Smooth muscle cell (in vitro differentiated cells): ENCODE measurements around the gene EOMES. TPM values are rescaled to one million over a fixed set of nuclear protein-coding genes. Genes with fewer than 3 reads are reported as not detected.

Experiments
- DNase-seq: peaks from one replicate; lab custom pipeline; 2025; ENCODE audit not compliant: unreplicated experiment; lab: John Stamatoyannopoulos, UW
- H2AFZ ChIP-seq: fragments of 200-600 bp; sonication (generic); 2 replicates; pipeline ENCODE4 v1.6.0; 2016; ENCODE audit warnings: antibody characterized with exemption, low read depth, mild to moderate bottlenecking
- H3F3A ChIP-seq: fragments of 200-600 bp; sonication (generic); 2 replicates; pipeline ENCODE4 v1.6.0; 2017; ENCODE audit warnings: antibody characterized with exemption, low read depth
- H3K27ac ChIP-seq: fragments of 200-600 bp; sonication (generic); 2 replicates; pipeline ENCODE4 v1.5.1; 2016; ENCODE audit warnings: low read depth, mild to moderate bottlenecking
- H3K27me3 ChIP-seq: fragments of 200-600 bp; sonication (generic); 2 replicates; pipeline ENCODE4 v1.6.1; 2016; ENCODE audit warnings: low read depth, mild to moderate bottlenecking
- H3K36me3 ChIP-seq: fragments of 200-600 bp; sonication (generic); 2 replicates; pipeline ENCODE4 v1.5.1; 2016; ENCODE audit warnings: low read depth
- H3K4me1 ChIP-seq: fragments of 200-600 bp; sonication (generic); 2 replicates; pipeline ENCODE4 v1.5.1; 2016; ENCODE audit warnings: low read depth
- H3K4me2 ChIP-seq: fragments of 200-600 bp; sonication (generic); 2 replicates; pipeline ENCODE4 v1.6.0; 2016; ENCODE audit warnings: mild to moderate bottlenecking
- H3K4me3 ChIP-seq: fragments of 200-600 bp; sonication (generic); 2 replicates; pipeline ENCODE4 v1.5.1; 2016; ENCODE audit warnings: mild to moderate bottlenecking
- H3K79me2 ChIP-seq: fragments of 200-600 bp; sonication (generic); 2 replicates; pipeline ENCODE4 v1.6.0; 2016; ENCODE audit warnings: low read depth, mild to moderate bottlenecking
- H3K9ac ChIP-seq: fragments of 200-600 bp; sonication (generic); 2 replicates; pipeline ENCODE4 v1.6.0; 2016; ENCODE audit warnings: low read depth
- H3K9me3 ChIP-seq: fragments of 200-600 bp; sonication (generic); replicated peaks from 2 replicates; pipeline ENCODE4 v1.5.1; 2016; ENCODE audit warnings: low read depth
- H4K20me1 ChIP-seq: fragments of 200-600 bp; sonication (generic); 2 replicates; pipeline ENCODE4 v1.6.0; 2016; ENCODE audit warnings: low read depth
- CTCF ChIP-seq: fragments of 200-600 bp; sonication (generic); IDR thresholded peaks from 2 replicates; pipeline ENCODE4 v1.5.1; 2017; ENCODE audit warnings: borderline replicate concordance, mild to moderate bottlenecking, antibody characterized with exemption; ENCODE audit not compliant: insufficient read depth, poor library complexity, severe bottlenecking
- WGBS: methylation state at CpG from one replicate; pipeline ENCODE4 v1.1.7; 2016; ENCODE audit warnings: low lambda C conversion rate; 5-methylcytosine and 5-hydroxymethylcytosine counted together
- polyA plus RNA-seq: library from polyadenylated mRNA; unstranded; fragments of >200 nt; fragmentation: Nextera tagmentation; extraction: Ambion mirVana; gene quantifications from 2 replicates; pipeline ENCODE4 v1.2.1, GENCODE V29; 2016
- total RNA-seq: library from RNA; depleted of rRNA; stranded (reverse); fragments of >200 nt; gene quantifications from 2 replicates; pipeline ENCODE4 v1.2.3, GENCODE V29; 2014

Gene EOMES
- total and polyA plus RNA-seq, 2 experiments from 2014 or later = not detected

DNA sequence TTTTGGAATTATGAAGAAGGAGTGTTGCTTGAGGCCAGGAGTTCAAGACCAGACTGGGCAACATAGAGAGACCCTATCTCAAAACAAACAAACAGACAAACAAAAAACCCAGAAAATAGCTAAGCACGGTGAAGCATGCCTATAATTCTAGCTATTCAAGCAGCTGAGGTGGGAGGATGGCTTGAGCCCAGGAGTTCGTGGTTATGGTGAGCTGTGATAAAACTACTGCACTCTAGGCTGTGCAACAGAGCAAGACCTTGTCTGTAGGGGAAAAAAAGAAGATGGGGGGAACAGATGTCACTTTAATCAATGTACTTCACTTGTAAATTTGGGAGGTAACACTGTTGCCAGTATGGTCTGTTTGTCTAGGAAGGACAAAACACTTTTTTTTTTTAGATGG, 18.7 kb upstream of the EOMES start:
- no peaks in the 10 kb centered on the region for H4K20me1 ChIP-seq

GRCh38 chr3:27737091-27737490, 15.0 kb upstream of the EOMES start:
- H3K79me2 ChIP-seq = no peaks in the 10 kb centered on the region
- H3F3A ChIP-seq = no peaks in the 10 kb centered on the region
- no peaks in the 10 kb centered on the region for H3K9me3 ChIP-seq
- DNase-seq = no peak
- H3K36me3 ChIP-seq = no peaks in the 10 kb centered on the region
- H3K9ac ChIP-seq = no peak overlapping the region
- no peaks in the 10 kb centered on the region for H3K4me1 ChIP-seq
- H2AFZ ChIP-seq = no peak overlapping the region
- no peak overlapping the region for H3K4me3 ChIP-seq
- H4K20me1 ChIP-seq = no peaks in the 10 kb centered on the region
- no peak for TF ChIP-seq CTCF
- no peak overlapping the region for H3K4me2 ChIP-seq
- H3K27me3 ChIP-seq = peaks cover 33% of the 10 kb centered on the region
- H3K27ac ChIP-seq = no peak overlapping the region

More for the DNA sequence above, 18.7 kb upstream of the EOMES start:
- H3K9ac ChIP-seq = no peak overlapping the region
- H2AFZ ChIP-seq = no peak overlapping the region
- 88% methylated on average over 2 of the region's 2 CpGs for WGBS
- H3F3A ChIP-seq = no peaks in the 10 kb centered on the region
- no peak overlapping the region for H3K4me3 ChIP-seq
- no peak for DNase-seq
- H3K79me2 ChIP-seq = no peaks in the 10 kb centered on the region
- H3K9me3 ChIP-seq = no peaks in the 10 kb centered on the region
- H3K27ac ChIP-seq = no peak overlapping the region
- TF ChIP-seq CTCF = no peak
- no peaks in the 10 kb centered on the region for H3K36me3 ChIP-seq
- no peaks in the 10 kb centered on the region for H3K4me1 ChIP-seq
- H3K27me3 ChIP-seq = no peaks in the 10 kb centered on the region
- no peak overlapping the region for H3K4me2 ChIP-seq

DNA sequence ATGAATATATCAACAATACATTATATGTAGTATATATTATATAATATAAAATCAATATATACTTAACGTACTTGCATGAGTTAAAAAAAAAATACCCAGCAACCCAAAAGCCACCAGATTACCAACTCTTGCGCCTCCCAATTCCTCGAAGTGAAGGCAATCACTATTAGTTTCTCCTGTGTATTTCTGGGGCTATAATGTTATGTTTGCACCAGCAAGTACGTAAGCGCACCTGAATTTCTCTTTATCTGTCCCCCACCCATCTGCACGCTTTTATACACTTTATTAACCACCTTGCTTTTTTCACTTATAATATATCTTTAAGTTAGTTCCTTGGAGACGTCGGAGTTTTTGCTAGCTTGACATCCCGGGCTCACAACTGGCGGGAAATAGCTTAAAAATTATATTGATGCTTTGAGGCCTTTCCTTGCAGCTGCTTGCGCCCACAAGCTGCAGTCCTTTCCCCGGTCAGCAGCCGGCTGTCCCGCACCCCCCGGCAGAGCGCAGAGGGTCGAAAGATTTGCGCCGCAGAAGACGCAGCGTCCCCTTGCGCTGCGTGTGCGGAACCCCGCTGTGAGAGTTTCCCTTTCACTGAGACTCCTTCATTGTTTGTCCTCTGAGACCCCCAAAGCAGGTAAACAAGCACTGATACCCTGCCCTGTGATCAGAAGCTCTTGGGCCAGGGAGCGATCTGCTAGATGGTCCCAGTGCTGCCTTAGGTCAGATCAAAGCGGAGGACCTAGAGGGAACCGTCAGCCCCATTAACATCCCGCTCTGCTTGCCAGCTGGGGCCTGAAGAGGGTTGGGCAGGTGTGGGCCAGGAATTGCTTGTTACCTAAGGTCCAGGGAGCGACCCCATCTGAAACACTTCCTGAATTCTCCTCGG, 8.9 kb upstream of the EOMES start:
- H3K27me3 ChIP-seq = peaks cover 94% of the 10 kb centered on the region

More for the DNA sequence above, 8.9 kb upstream of the EOMES start:
- H3K79me2 ChIP-seq = no peaks in the 10 kb centered on the region
- 3% methylated on average over 31 of the region's 31 CpGs for WGBS
- H3K4me2 ChIP-seq = no peak overlapping the region
- H4K20me1 ChIP-seq = no peaks in the 10 kb centered on the region
- no peak overlapping the region for H3K27ac ChIP-seq
- no peaks in the 10 kb centered on the region for H3F3A ChIP-seq
- H3K4me1 ChIP-seq = peaks cover 32% of the 10 kb centered on the region
- H2AFZ ChIP-seq = no peak overlapping the region
- DNase-seq = no peak
- H3K36me3 ChIP-seq = no peaks in the 10 kb centered on the region
- H3K4me3 ChIP-seq = no peak overlapping the region
- H3K9me3 ChIP-seq = no peaks in the 10 kb centered on the region
- no peak for TF ChIP-seq CTCF
- no peak overlapping the region for H3K9ac ChIP-seq
